NB4 (cell line): ENCODE data around the gene ITPR2.

Experiments used
- TF ChIP-seq, protein P1 (sequence below): IDR thresholded peaks from one replicate; pipeline ENCODE4 v1.5.1; 2012; ENCODE audit warnings: low read depth, low read length
- TF ChIP-seq, protein P2 (sequence below): IDR thresholded peaks from 2 replicates; pipeline ENCODE4 v1.6.1; 2011; ENCODE audit warnings: low read depth, low read length

DNA sequence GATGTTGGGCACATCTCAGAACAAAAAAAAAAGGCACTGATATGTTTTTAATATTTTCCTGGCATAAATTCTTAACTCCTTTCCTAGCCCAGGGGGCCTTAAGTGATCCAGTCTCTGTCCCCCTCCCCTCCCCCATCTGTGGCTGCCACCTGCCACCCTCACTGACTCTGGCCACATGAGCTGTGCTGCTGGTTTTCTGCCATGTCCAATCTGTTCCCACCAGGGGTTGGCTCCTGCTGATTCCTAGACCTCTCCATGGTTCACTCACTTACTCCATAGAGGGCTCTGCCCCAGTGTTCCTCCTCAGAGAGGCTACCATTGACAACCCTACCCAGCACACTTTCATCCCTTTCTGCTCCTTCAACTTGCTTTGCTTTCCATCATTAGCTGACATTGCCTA is 474.3 kb downstream of the ITPR2 start:
- TF ChIP-seq, protein P1, sequence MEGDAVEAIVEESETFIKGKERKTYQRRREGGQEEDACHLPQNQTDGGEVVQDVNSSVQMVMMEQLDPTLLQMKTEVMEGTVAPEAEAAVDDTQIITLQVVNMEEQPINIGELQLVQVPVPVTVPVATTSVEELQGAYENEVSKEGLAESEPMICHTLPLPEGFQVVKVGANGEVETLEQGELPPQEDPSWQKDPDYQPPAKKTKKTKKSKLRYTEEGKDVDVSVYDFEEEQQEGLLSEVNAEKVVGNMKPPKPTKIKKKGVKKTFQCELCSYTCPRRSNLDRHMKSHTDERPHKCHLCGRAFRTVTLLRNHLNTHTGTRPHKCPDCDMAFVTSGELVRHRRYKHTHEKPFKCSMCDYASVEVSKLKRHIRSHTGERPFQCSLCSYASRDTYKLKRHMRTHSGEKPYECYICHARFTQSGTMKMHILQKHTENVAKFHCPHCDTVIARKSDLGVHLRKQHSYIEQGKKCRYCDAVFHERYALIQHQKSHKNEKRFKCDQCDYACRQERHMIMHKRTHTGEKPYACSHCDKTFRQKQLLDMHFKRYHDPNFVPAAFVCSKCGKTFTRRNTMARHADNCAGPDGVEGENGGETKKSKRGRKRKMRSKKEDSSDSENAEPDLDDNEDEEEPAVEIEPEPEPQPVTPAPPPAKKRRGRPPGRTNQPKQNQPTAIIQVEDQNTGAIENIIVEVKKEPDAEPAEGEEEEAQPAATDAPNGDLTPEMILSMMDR, result no peak
- TF ChIP-seq, protein P2, sequence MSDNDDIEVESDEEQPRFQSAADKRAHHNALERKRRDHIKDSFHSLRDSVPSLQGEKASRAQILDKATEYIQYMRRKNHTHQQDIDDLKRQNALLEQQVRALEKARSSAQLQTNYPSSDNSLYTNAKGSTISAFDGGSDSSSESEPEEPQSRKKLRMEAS, result no peak
